ENCODE measurements around the gene FBXO3.

- TF ChIP-seq POLR2A (IDR thresholded peaks at IDR 0.05) (no peak), CTCF (IDR thresholded peaks at IDR 0.05) (no peak)
Measured at GRCh38 chr11:33731723-33732531, 42.4 kb downstream of the FBXO3 start.

Data from tibial nerve (tissue), 3 donors.